Kidney (tissue), 14 donors: ENCODE results near the gene SNN. TPM values are rescaled to one million over a fixed set of nuclear protein-coding genes. Genes with fewer than 3 reads are reported as not detected.
A peak's percentile ranks its signal among the peaks of the same experiment; 100 is the strongest.

Source experiments
- DNase-seq, 5 donors: peaks; one replicate each; pipeline ENCODE4 v3.0.0-alpha.2; 2013 to 2020
- FAIRE-seq: peaks from 2 replicates; lab custom pipeline; 2012; peaks lifted over from hg19 to GRCh38; lab: Jason Lieb, UNC
- H3K27ac ChIP-seq, 2 donors: one replicate each; pipeline ENCODE4 v1.7.0; 2013; ENCODE audit warnings: low read depth in 2 of 2, low read length in 2 of 2, inconsistent platforms in 1 of 2
- H3K27me3 ChIP-seq: one replicate; pipeline ENCODE4 v1.7.1; 2013; ENCODE audit warnings: low read length, inconsistent platforms; ENCODE audit not compliant: control insufficient read depth, insufficient read depth
- H3K36me3 ChIP-seq, 3 donors: one replicate each; pipeline versions ENCODE4 v1.7.0 to v1.7.1; 2013; ENCODE audit warnings: low read length in 3 of 3, control low read depth in 1 of 3, inconsistent platforms in 1 of 3; ENCODE audit not compliant: insufficient read depth in 3 of 3, control insufficient read depth in 2 of 3
- H3K4me1 ChIP-seq, 3 donors: one replicate each; pipeline versions ENCODE4 v1.7.0 to v1.7.1; 2013; ENCODE audit warnings: low read length in 3 of 3, inconsistent platforms in 1 of 3, low read depth in 1 of 3; ENCODE audit not compliant: control insufficient read depth in 2 of 3, insufficient read depth in 2 of 3
- H3K4me3 ChIP-seq, 3 donors: one replicate each; pipeline versions ENCODE4 v1.7.0 to v1.8.1; 2013; ENCODE audit warnings: low read length in 3 of 3, control low read depth in 1 of 3, inconsistent platforms in 1 of 3
- H3K9ac ChIP-seq, 3 donors: one replicate each; pipeline versions ENCODE4 v1.7.0 to v1.7.1; 2013; ENCODE audit warnings: low read length in 3 of 3, control low read depth in 1 of 3, inconsistent platforms in 1 of 3
- H3K9me3 ChIP-seq, 3 donors: one replicate each; pipeline versions ENCODE4 v1.7.0 to v1.7.1; 2013; ENCODE audit warnings: low read length in 3 of 3, control low read depth in 1 of 3, inconsistent platforms in 1 of 3; ENCODE audit not compliant: control insufficient read depth in 2 of 3, insufficient read depth in 1 of 3
- CTCF ChIP-seq: IDR thresholded peaks from 3 replicates; pipeline ENCODE4 v1.5.1; 2012; ENCODE audit warnings: mild to moderate bottlenecking, moderate library complexity, borderline replicate concordance; ENCODE audit not compliant: insufficient read depth; ENCODE audit errors: extremely low read depth
- intact Hi-C: fragments of 100-400 bp; cut with DNase I; formaldehyde crosslinking; loops from one replicate; pipeline ENCODE4 v1.11.1; 2022
- polyA plus RNA-seq: library from polyadenylated mRNA; stranded (reverse); fragments of 350-450 nt; fragmentation: Illumina TruSeq; extraction: RNeasy Lipid Tissue Mini Kit (QIAGEN cat#74804); gene quantifications from one replicate; pipeline ENCODE4 v1.2.3, GENCODE V29; 2014; ENCODE audit warnings: low read depth, low replicate concordance; ENCODE audit not compliant: insufficient read depth
- total RNA-seq: library from RNA; stranded (reverse); fragmentation: NEBNext Ultra II Directional; extraction: Animal tissue kit (Norgen Biotek cat#: 25700); gene quantifications from one replicate; pipeline ENCODE4 v1.2.1, GENCODE V29; 2021
- donor health status: control.
- donor health status: control.
- donor health status: control.
- donor health status: control.
- donor health status: control.
- donor health status: DM: yes; HTN: yes; CAD: no.
- donor health status: Normal renal cell carcinoma (clear cell type).

SNN gene
- total and polyA plus RNA-seq, 2 donors from 2014 or later, result 16.6 to 21.9 TPM

GRCh38 chr16:11629071-11630030 is 38.9 kb upstream of the SNN start:
- no peak overlapping the region for H3K9ac ChIP-seq
- peaks cover 3 to 14% (median 13%) of the 10 kb centered on the region in 3 donors for H3K4me1 ChIP-seq
- H3K4me3 ChIP-seq, result no peak overlapping the region
- FAIRE-seq, result no peak
- no peak for TF ChIP-seq CTCF
- peak in 1 of 5 donors; percentile 62 for DNase-seq
- H3K27me3 ChIP-seq, result no peaks in the 10 kb centered on the region
- peak overlapping the region in 1 of 2 donors; percentile 32 for H3K27ac ChIP-seq
- H3K9me3 ChIP-seq, result no peaks in the 10 kb centered on the region
- H3K36me3 ChIP-seq, result no peaks in the 10 kb centered on the region
- intact Hi-C loops, result loop anchor here (10.0 kb wide), 1 partner anchor 45 kb away; the partner anchor contains the start of gene LITAF

DNA sequence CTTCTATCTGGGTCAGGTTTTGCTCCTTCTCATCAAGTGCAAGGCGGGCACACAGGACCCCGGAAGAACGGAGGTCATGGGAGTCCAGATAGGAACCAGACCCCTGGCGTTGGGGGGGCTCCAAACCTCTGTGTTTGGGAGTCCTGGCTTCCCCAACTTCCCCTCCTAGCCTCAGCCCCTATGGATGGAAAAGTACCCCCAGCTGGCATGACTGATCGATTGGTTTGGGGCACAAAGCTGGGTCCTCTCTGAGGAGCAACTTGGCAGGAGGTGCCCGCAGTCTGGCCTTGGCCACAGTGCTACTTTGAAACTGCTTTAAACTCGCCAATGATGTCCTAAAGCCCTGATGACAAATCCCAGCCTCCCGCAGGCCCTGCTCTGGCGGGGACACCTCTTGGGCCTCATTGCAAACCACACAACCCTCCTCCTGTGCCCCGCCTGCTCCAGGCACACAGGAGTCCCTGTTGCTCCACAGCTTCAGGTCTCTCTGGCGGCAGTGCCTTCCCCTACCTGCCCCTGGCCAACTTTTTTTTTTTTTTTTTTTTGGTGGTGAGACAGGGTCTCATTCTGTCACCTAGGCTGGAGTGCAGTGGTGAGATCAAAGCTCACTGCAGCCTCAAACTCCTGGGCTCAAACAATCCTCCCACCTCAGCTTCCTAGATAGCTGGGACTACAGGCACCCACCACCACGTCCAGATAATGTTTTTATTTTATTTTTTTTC is 38.0 kb upstream of the SNN start:
- DNase-seq (no peak), FAIRE-seq (no peak)
- Histone ChIP-seq H3K36me3 (no peaks in the 10 kb centered on the region), H3K4me3 (no peak overlapping the region), H3K9me3 (no peaks in the 10 kb centered on the region), H3K4me1 (peaks cover 3 to 14% (median 13%) of the 10 kb centered on the region in 3 donors), H3K9ac (no peak overlapping the region), H3K27me3 (no peaks in the 10 kb centered on the region), H3K27ac (no peak overlapping the region)
- TF ChIP-seq CTCF, result no peak
- intact Hi-C loops, result loop anchor here (10.0 kb wide), 1 partner anchor 45 kb away; the partner anchor contains the start of gene LITAF

DNA sequence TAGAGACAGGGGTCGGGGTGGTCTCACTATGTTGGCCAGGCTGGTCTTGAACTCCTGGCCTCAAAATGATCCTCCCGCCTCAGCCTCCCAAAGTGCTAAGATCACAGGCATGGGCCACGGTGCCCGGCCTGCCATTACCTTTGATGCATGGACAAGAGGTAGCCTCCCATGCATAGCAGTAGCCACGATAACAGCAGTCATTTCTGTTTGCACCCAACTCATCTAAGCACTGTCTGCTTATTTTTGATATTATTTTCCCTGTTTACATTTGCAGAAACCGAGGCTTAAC is 37.5 kb upstream of the SNN start:
- DNase-seq (no peak), FAIRE-seq (no peak)
- no peaks in the 10 kb centered on the region for H3K36me3 ChIP-seq
- H3K27ac ChIP-seq, result no peak overlapping the region
- H3K9ac ChIP-seq, result no peak overlapping the region
- intact Hi-C loops, result loop anchor here (10.0 kb wide), 1 partner anchor 46 kb away; the partner anchor contains the start of gene LITAF
- H3K27me3 ChIP-seq, result no peaks in the 10 kb centered on the region
- peaks cover 3 to 14% (median 13%) of the 10 kb centered on the region in 3 donors for H3K4me1 ChIP-seq
- no peak for TF ChIP-seq CTCF
- no peak overlapping the region for H3K4me3 ChIP-seq
- no peaks in the 10 kb centered on the region for H3K9me3 ChIP-seq
